HEK293T (cell line): ENCODE measurements around the gene NOL12.

ENCODE experiments used
- BHLHE40 ChIP-seq: fragments of 450-650 bp; IDR thresholded peaks from 2 replicates; pipeline ENCODE4 v1.6.1; 2016; ENCODE audit warnings: mild to moderate bottlenecking, moderate library complexity, borderline replicate concordance
- FOXA1 ChIP-seq: fragments of 450-650 bp; IDR thresholded peaks from 2 replicates; pipeline ENCODE4 v1.6.1; 2016; ENCODE audit warnings: mild to moderate bottlenecking
- FOXM1 ChIP-seq: fragments of 450-650 bp; IDR thresholded peaks from 2 replicates; pipeline ENCODE4 v1.6.1; 2017; ENCODE audit warnings: mild to moderate bottlenecking, borderline replicate concordance
- SP1 ChIP-seq: fragments of 450-650 bp; IDR thresholded peaks from 2 replicates; pipeline ENCODE4 v1.6.1; 2017

DNA sequence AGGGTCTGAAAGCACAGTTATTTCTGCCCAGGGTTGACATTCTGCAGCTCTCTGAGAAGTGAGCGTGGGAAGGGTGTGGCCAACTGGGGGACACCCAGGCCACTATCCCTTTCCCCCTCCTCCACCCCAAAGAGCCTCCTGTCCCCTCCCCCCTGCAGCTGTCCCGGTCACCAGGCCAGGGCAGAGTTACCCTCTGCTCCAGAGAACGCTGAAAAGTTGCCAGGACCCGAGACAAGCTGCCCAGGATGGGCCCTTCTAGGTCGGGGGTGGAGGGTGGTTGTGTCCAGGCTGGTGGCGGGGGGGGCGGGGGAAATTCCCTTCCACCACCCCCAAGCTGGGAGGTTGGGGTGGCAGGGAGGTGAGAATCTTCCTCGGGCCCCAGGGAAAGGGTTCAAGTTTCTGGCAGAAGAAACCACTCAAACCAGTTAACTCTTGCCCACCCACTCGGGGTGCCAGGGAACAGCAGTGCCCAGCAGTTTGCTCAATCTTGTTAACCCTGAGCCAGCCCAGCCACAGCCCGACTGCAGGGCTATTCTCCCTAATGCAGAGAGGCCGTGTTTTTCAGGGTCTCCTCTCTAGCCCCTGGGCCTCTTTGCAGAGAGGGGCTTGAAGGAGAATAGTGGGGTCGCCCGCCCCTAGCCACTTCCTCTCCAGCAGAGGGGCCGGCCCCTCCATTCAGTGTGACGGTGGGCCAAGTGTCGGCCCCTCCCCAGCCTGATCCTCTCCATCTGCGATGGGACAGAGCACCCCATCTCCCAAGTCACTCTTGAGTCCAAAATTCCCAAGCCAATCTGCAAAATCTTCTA lies 10.0 kb upstream of the NOL12 start:
- TF ChIP-seq FOXA1, result no peak
- TF ChIP-seq SP1, result no peak
- TF ChIP-seq FOXM1, result no peak
- no peak for TF ChIP-seq BHLHE40
